GM19467 (cell line): Measurements from ENCODE around the gene TUBA1B.
"Not testable (repeated sequence)": the region's sequence is repeated elsewhere in the genome, so short reads cannot be mapped to it uniquely, and the experiment has no call there.

Source experiments
- ATAC-seq: cut with Tn5 transposase; IDR thresholded peaks from one replicate; pipeline ENCODE4 v1.9.1; 2021; ENCODE audit warnings: mild to moderate bottlenecking, moderate library complexity; ENCODE audit not compliant: unreplicated experiment

TUBA1B gene

DNA sequence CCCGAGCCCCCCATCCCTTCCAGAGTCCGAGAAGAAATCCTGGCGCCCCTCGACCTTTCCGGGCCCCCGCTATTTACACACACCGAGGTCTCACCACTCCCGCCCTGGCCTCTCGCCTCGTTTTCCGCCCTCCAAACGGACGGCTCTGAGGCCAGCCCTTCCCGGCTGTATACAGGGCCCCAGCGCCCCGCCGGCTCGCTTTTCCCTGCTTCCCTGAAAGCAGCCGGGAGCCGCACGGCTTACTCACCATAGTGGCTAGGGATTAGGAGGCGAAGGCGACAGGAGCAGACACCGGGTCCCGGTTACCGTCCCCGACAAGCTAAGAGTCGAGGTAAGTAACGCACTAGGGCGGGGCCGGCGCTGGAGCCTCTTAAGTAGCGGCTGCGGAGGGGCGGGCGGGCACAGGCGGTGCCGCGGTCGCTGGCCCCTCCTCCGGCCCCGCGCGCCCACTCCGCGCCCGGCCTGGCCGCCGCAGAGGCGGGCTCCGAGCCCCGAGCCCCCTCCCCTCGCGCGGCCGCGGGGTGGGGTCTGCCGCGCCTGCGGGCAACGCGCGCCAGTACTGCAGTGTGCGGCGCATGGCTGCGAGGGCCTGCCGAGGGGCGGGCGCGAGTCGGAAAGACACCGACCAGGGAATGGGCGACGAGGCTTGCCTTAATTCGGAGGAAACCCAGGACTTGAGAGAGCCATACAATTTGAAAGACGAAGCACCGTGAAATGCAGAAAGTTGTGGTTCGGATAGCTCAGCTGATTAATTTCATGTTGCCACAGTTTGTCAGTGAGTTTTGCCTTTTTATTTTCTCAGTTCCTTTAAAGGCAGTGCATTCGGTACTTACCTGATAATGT lies at the start of gene TUBA1B:
Gene TUBA1B, minus strand, starts transcription at position 345 of the 843 bp plus-strand sequence. Its CDS starts 95 bp downstream, at position 250.
- peak; percentile 54 for ATAC-seq

GRCh38 chr12:49174218-49174617 lies 43.0 kb upstream of the TUBA1B start:
- no peak for ATAC-seq

GRCh38 chr12:49170924-49171323 lies 39.7 kb upstream of the TUBA1B start:
- no peak for ATAC-seq

DNA sequence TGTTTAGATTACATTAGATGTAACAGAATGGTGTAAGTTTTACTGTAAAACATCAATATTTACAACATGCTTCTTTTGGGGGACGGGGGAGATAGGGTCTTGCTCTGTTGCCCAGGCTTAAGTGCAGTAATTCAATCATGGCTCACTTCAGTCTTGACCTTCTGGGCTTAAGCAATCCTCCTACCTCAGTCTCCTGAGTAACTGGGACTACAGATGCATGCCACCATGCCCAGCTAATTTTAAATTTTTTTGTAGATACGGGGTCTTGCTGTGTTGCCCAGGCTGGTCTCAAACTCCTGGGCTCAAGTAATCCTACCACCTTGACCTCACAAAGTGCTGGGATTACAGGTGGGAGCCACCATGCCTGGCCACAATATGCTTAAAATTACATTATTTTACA lies 33.9 kb upstream of the TUBA1B start:
- no peak for ATAC-seq

DNA sequence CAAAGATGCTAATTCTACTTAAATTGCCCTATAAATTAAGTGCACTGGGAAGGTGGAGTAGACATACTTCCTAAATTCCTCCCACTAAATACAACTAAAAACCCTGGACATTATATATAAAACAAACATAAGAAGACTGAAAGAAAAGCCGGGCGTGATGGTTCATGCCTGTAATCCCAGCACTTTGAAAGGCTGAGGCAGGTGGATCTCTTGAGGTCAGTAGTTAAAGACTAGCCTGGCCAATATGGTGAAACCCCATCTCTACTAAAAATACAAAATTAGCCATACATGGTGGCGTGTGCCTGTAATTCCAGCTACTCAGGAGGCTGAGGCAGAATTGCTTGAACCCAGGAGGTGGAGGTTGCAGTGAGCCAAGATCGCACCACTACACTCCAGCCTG lies 30.7 kb upstream of the TUBA1B start:
- ATAC-seq: not testable (repeated sequence)

- ATAC-seq: no peak
Observed at GRCh38 chr12:49161092-49161795, 30.0 kb upstream of the TUBA1B start.

DNA sequence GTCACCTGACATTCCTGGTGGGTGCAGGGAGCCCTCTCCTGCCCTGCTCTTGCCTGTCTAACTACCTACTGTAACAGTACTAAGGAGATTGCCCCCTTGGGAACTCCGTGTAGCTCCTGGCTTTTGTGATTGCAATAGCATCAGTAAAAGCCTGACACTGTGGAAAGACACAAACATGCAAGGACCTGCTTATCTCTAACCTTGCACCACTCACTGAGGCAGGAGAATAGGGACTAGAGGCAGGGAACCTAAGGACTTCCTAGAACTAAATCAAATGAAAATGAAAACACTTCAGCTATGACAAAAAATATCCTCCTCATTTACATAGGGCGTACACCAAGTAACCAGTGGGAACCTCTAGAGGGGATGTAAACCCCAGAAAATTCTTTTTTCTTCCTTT lies 29.2 kb upstream of the TUBA1B start:
- no peak for ATAC-seq

GRCh38 chr12:49154221-49154620 lies 23.0 kb upstream of the TUBA1B start:
- no peak for ATAC-seq

DNA sequence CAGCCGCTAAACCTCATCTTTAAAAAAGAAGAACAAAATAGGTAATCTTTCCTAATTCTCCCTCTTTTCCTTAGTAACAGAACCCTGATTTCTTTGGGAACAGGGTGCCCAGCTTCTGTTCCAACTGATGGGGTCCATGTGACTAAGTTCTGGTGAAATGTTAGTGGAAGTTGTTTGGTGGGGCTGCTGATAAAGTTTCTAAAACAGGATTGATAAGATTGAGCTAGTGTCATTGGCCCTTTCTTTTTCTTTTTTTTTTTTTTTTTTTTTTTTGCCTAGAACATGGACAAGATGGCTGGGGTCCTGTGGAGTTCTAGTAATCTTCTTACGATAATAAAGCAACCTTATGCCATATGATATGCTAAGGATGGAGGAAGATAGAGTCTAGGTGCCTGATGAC lies 16.2 kb upstream of the TUBA1B start:
- ATAC-seq: no peak

DNA sequence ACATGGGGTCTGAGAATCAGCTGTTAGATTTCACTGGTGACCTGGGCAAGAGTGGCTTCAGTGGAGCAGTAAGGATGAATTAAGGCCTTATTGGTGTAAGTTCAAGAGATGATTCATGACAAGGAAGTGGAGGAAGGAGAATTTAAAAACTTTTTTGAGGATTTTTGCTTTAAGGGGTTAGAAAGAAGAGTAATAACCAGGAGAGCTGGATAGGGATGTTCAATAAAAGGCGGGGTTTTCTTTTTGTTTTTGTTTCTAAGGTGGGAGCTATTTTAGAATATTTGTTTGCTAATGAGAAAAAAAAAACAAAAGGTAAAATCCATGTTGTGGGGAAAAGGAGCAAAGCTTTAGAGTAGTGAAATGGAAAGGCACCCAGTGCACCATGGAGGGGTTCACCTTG lies 15.2 kb upstream of the TUBA1B start:
- ATAC-seq: no peak

DNA sequence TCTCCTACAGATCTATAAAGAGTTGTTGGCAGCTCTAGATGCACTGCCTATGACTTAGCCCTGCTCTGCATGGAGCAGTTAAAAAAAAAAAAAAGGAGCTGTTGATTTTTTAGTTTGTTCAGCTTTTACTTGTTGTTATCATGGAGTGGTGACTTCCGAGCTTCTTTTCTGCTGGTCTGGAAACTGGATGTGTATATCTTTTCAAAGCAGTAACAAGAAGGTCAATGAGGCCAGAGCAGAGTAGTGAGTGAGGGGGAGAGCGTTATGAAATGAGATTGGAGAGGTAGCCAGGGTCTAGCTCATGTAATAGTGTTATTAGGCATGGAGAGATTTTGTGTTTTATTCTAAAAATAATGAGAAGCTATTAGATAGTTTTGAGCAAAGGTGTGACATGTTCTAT lies 13.2 kb upstream of the TUBA1B start:
- no peak for ATAC-seq

DNA sequence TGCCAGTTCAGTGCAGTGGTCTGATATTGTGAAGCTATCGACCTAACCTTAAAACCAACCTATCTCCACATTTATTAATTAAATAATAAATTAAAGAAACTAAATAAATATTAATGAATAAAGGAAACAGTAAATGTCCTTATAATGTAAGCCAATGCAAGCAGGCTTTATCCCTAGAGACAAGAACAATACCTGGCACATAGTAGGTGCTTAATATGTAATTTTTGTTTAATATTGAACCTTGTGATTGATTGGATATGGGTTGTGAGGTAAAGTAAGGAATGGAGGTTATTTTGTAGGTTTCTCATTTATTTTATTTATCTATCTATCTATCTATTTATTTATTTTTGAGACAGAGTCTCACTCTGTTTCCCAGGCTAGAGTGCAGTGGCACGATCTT lies 7.8 kb upstream of the TUBA1B start:
- ATAC-seq: no peak

GRCh38 chr12:49138587-49138986 lies 7.4 kb upstream of the TUBA1B start:
- no peak for ATAC-seq

DNA sequence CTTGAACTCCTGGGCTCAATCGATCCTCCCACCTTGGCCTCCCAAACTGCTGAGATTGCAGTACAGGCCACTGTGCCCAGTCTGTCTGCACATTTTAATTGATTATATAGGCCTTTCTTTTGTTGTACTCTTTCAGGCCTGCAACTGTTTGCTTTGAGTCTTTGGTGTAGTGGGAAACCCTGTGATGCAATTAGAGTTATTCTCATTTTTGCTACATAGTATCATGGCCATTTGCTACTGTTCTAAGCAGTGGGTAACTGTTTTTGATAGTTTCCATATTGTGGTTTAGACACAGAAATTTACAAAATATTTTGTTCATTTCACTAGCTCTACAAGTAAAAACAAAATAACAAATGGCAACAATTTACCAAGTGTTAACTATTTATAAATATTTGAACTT lies 6.3 kb upstream of the TUBA1B start:
- no peak for ATAC-seq

GRCh38 chr12:49136997-49137396 lies 5.8 kb upstream of the TUBA1B start:
- not testable (repeated sequence) for ATAC-seq

- no peak for ATAC-seq
Observed at GRCh38 chr12:49133590-49133989, 2.4 kb upstream of the TUBA1B start.

DNA sequence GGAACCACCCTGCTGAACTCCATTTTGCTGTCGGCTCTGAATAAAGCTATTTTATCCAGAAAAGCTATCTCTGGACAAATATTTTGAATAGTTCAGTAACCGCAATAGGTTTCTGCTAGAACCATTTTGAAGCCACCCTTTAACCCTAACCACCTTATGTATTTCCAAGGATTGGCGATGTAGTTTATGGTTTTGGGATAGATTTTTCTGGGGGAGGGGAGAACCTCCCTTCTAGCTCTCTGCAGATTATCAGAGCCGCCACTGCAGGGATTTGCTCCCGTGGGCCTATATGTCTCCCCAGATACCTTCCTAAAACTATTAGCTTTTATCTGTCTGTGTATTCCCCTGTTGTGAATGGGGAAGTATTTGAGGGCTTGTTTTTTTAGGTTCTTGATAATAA lies 1.8 kb upstream of the TUBA1B start:
- ATAC-seq: no peak

DNA sequence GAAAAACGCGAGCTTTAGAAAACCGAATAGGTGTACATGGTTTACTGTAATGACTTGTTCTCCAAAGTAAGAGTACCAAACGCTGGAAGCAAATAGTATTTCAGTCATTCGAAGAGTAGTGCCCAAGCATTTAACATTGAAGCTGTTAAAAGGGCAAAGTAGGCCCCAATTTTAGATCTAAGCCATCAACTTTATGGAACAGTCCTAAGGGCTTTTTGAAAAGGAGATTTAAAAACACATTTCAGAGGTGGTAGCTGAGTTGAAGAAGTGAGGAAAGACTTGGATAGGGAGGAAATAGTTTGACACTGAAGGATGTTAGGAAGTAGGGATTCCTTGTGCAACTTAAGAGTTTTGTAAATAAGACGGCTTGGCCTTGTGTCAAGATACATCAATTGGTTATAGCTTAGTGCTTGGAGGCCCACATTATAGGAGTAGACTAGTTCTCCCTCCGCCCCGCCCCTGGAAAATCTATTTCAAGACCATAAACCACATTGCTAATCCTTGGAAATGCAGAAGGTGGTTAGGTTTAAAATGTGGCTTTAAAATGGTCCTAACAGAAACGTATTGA lies 783 bp upstream of the TUBA1B start:
- peak; percentile 1 for ATAC-seq

DNA sequence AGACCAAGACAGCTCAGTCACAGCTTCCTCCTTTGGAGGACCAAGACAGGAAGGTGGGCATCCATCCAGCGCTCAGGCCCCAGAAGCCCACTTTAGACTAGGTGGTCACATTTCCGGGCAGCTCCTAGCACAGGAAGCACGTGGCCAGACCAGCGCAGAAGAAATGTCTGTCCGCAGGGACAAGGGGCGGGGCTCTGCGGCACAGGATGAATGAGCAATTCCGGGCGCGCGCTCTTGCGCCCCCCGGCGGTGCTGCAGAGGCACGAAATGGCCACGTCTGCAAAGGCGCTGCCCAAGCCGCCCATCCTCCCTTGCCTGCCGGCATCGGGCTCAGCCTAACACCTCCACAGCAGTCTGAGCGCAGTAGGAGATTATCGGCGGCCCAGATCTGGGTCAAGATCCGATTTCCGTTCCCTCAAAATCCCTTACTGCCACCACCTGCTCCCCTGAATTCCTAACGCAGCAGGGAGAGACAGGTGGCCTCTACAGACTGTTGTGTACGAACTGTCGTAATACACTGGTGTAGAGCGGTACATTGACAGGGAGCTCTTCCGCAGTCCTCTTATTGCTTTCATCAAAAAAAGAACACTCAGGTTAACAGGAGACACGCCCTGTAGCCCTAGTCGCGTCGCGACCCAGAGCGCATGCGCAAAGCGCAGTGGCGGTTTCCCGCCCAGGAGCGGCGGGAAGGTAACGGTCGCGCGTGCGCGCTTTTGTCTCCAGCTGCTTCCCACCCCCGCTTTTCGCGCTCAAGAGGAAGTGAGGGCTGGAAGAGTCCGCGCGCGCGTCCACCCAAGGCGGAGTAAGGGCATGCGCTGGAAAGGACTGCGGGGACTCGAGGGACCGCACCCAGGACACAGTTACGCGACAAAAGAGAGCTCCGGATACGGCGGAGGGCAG lies 794 bp downstream of the TUBA1B start:
- ATAC-seq: peak; percentile 46

GRCh38 chr12:49129332-49130150 lies 1.7 kb downstream of the TUBA1B start:
- ATAC-seq: no peak
